Panc1 (cell line): Measurements from ENCODE around the gene DMBX1. TPM values are rescaled to one million over a fixed set of nuclear protein-coding genes. Genes with fewer than 3 reads are reported as not detected.

Experiments used
- ATAC-seq: fragments of 200-7000 bp; cut with Tn5 transposase; 2 replicates; pipeline ENCODE4 v1.9.1; 2020; ENCODE audit warnings: mild to moderate bottlenecking, moderate library complexity
- BruUV-seq: library from RNA; stranded (reverse); fragments of 400-500 nt; replicated peaks from 2 replicates; lab custom pipeline; 2021; lab: Mats Ljungman, UMichigan
- CTCF ChIA-PET: fragments of 300-600 bp; sonication (Branson Sonifier 250); formaldehyde crosslinking; loops from one replicate; lab custom pipeline; 2022; ENCODE audit warnings: antibody characterized with exemption; lab: Charles Lee
- POLR2A ChIA-PET: fragments of 300-600 bp; sonication (Branson Sonifier 250); formaldehyde crosslinking; loops from one replicate; lab custom pipeline; 2022; ENCODE audit warnings: antibody characterized with exemption; lab: Charles Lee
- DNase-seq: peaks from one replicate; pipeline ENCODE4 v3.0.0-alpha.2; 2010; ENCODE audit warnings: low read depth, low spot score
- H3K27ac ChIP-seq: 2 replicates; pipeline ENCODE4 v1.5.1; 2011; ENCODE audit warnings: mild to moderate bottlenecking, low read length, inconsistent platforms
- H3K27me3 ChIP-seq: fragments of 200-500 bp; sonication (Bioruptor generic); 2 replicates; pipeline ENCODE4 v1.6.0; 2014; ENCODE audit warnings: low read length, inconsistent platforms; ENCODE audit not compliant: control insufficient read depth, insufficient read depth
- H3K36me3 ChIP-seq: fragments of 200-500 bp; sonication (Bioruptor generic); 2 replicates; pipeline ENCODE4 v1.5.1; 2014; ENCODE audit warnings: inconsistent platforms, mild to moderate bottlenecking, low read length, moderate library complexity; ENCODE audit not compliant: control insufficient read depth, insufficient read depth
- H3K4me1 ChIP-seq: 2 replicates; pipeline ENCODE4 v1.5.1; 2011; ENCODE audit warnings: inconsistent platforms, mild to moderate bottlenecking, low read length, moderate library complexity; ENCODE audit not compliant: control insufficient read depth, insufficient read depth
- H3K4me3 ChIP-seq, 2 experiments: 2 replicates each; pipeline ENCODE4 v1.5.1; 2011 to 2012; ENCODE audit warnings: low read depth in 2 of 2, low read length in 2 of 2, mild to moderate bottlenecking in 2 of 2, inconsistent platforms in 1 of 2, moderate library complexity in 1 of 2
- H3K9me3 ChIP-seq: fragments of 200-500 bp; sonication (Bioruptor generic); 2 replicates; pipeline ENCODE4 v1.5.1; 2014; ENCODE audit warnings: low read depth, mild to moderate bottlenecking, inconsistent platforms, low read length, moderate library complexity; ENCODE audit not compliant: control insufficient read depth, insufficient read depth
- POLR2AphosphoS5 ChIP-seq: IDR thresholded peaks from 2 replicates; pipeline ENCODE4 v1.6.1; 2012; ENCODE audit warnings: mild to moderate bottlenecking, low read depth, low read length, moderate library complexity
- SIN3A ChIP-seq: IDR thresholded peaks from 2 replicates; pipeline ENCODE4 v1.6.1; 2012; ENCODE audit warnings: low read depth, mild to moderate bottlenecking, low read length, moderate library complexity, borderline replicate concordance; ENCODE audit not compliant: insufficient read depth
- TCF7L2 ChIP-seq: IDR thresholded peaks from 2 replicates; pipeline ENCODE4 v1.6.1; 2011; ENCODE audit warnings: mild to moderate bottlenecking, low read depth, low read length, inconsistent platforms
- in situ Hi-C: cut with HindIII; loops from 2 replicates; pipeline ENCODE4 v1.10.0; 2016; ENCODE audit warnings: low sequenced_read_pairs, low pct_unique_long_range_greater_than_20kb
- intact Hi-C: fragments of 100-400 bp; cut with micrococcal nuclease; formaldehyde crosslinking; loops from one replicate; pipeline ENCODE4 v1.10.0; 2022; ENCODE audit not compliant: unreplicated experiment
- total RNA-seq: library from RNA; stranded (reverse); gene quantifications from one replicate; pipeline ENCODE4 v1.2.1, GENCODE V29; 2021; ENCODE audit not compliant: unreplicated experiment
- TF ChIP-seq, protein P1 (sequence below), 2 experiments: IDR thresholded peaks; 2 replicates each; pipeline ENCODE4 v1.6.1; 2011 to 2012; ENCODE audit warnings: low read depth in 2 of 2, control low read depth in 1 of 2, low read length in 1 of 2, mild to moderate bottlenecking in 1 of 2, moderate library complexity in 1 of 2; ENCODE audit not compliant: insufficient read depth in 1 of 2
- TF ChIP-seq, protein P2 (sequence below): fragments of 450-650 bp; IDR thresholded peaks from 2 replicates; pipeline ENCODE4 v1.5.1; 2017; ENCODE audit warnings: mild to moderate bottlenecking

Gene DMBX1
- total RNA-seq, 1 experiment from 2014 or later: 0.05 TPM

DNA sequence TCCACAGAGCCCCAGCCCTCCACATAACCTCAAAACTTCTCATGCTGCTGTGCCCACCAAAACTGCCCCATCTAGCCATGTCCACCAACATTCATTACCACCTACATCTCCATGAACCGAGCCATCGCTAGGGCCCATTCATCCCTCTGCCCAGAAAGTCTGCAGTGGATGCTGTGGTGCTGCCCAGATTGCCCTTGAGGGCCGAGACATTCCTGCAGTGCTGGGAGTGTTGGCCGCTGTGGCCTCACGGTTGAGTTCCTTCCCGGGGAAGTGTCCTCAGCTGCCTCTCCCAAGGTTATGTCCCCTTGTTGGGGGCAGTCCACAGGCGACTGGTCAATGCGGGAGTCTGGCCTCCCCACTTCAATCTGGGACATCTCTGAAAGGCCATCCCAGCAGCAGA lies 30.3 kb upstream of the DMBX1 start:
- H3K36me3 ChIP-seq: no peaks in the 10 kb centered on the region
- H3K9me3 ChIP-seq: no peaks in the 10 kb centered on the region
- no TSS peak for BruUV-seq
- no peak overlapping the region for H3K27ac ChIP-seq
- DNase-seq (no peak), ATAC-seq (no peak)
- CTCF ChIA-PET: interaction anchor here (1.2 kb wide), 1 partner anchor 13 kb away, joined by 4 read pairs; no protein-coding TSS in a partner anchor
- TF ChIP-seq SIN3A: no peak
- TF ChIP-seq, protein P1, sequence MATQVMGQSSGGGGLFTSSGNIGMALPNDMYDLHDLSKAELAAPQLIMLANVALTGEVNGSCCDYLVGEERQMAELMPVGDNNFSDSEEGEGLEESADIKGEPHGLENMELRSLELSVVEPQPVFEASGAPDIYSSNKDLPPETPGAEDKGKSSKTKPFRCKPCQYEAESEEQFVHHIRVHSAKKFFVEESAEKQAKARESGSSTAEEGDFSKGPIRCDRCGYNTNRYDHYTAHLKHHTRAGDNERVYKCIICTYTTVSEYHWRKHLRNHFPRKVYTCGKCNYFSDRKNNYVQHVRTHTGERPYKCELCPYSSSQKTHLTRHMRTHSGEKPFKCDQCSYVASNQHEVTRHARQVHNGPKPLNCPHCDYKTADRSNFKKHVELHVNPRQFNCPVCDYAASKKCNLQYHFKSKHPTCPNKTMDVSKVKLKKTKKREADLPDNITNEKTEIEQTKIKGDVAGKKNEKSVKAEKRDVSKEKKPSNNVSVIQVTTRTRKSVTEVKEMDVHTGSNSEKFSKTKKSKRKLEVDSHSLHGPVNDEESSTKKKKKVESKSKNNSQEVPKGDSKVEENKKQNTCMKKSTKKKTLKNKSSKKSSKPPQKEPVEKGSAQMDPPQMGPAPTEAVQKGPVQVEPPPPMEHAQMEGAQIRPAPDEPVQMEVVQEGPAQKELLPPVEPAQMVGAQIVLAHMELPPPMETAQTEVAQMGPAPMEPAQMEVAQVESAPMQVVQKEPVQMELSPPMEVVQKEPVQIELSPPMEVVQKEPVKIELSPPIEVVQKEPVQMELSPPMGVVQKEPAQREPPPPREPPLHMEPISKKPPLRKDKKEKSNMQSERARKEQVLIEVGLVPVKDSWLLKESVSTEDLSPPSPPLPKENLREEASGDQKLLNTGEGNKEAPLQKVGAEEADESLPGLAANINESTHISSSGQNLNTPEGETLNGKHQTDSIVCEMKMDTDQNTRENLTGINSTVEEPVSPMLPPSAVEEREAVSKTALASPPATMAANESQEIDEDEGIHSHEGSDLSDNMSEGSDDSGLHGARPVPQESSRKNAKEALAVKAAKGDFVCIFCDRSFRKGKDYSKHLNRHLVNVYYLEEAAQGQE (IDR thresholded peaks at IDR 0.05; ENCODE audit: insufficient read depth in 1 of 2, low read depth in 2 of 2, low read length in 1 of 2): no peak
- TF ChIP-seq POLR2AphosphoS5: no peak
- TF ChIP-seq, protein P2, sequence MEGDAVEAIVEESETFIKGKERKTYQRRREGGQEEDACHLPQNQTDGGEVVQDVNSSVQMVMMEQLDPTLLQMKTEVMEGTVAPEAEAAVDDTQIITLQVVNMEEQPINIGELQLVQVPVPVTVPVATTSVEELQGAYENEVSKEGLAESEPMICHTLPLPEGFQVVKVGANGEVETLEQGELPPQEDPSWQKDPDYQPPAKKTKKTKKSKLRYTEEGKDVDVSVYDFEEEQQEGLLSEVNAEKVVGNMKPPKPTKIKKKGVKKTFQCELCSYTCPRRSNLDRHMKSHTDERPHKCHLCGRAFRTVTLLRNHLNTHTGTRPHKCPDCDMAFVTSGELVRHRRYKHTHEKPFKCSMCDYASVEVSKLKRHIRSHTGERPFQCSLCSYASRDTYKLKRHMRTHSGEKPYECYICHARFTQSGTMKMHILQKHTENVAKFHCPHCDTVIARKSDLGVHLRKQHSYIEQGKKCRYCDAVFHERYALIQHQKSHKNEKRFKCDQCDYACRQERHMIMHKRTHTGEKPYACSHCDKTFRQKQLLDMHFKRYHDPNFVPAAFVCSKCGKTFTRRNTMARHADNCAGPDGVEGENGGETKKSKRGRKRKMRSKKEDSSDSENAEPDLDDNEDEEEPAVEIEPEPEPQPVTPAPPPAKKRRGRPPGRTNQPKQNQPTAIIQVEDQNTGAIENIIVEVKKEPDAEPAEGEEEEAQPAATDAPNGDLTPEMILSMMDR: no peak
- TF ChIP-seq TCF7L2: no peak
- peaks cover 2% of the 10 kb centered on the region; the same call in 1 of the 2 replicates for H3K27me3 ChIP-seq
- intact Hi-C loops: no loop called here
- POLR2A ChIA-PET: interaction anchor here (0.5 kb wide), 1 partner anchor 61 kb away, joined by 6 read pairs; no protein-coding TSS in a partner anchor
- no peak overlapping the region for H3K4me3 ChIP-seq
- no peaks in the 10 kb centered on the region for H3K4me1 ChIP-seq
- in situ Hi-C loops: no loop called here

DNA sequence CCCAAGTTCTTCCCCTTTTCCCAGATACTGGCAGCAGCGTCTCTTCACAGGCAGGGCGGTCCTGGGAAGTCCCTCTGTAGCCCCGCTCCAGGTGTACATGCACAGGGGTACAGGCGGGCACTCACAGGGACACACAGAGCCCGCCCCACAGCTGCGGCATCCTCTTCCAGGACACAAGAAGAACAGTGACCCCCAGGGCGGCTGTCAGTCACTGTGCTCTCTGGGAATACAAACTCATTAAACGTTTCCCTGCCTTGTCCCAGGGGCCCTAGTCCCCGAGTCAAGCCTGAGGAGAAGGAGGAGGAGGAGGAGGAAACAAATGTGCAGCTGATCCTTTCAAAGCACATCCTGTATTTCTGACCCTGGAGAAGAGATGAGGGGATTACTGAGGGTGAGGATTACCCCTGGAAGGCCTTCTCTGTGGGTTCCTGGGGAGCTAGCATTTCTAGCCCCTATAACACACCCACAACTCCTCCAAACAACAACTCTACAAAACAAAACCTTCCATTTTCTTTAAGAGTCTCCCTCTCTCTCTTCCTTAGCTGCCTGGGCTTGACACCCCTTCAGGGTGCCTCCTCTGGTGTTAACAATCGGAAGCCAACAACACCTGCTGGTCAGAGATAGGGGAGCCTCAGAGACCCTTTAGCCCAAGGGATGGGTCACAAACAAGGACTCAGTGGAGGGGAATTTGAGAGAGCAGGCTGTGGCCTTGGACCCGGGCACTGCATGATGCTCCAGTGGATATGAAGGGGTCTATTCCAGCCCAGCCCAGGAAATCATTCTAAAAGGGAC lies 28.4 kb upstream of the DMBX1 start:
- Histone ChIP-seq H3K4me1 (peaks cover 3% of the 10 kb centered on the region; the same call in 1 of the 2 replicates), H3K4me3 (no peak overlapping the region), H3K36me3 (no peaks in the 10 kb centered on the region), H3K27ac (no peak overlapping the region), H3K9me3 (no peaks in the 10 kb centered on the region), H3K27me3 (peaks cover 5% of the 10 kb centered on the region; the same call in 1 of the 2 replicates)
- DNase-seq (no peak), ATAC-seq (no peak)
- POLR2A ChIA-PET: no interaction called here
- CTCF ChIA-PET: no interaction called here
- no peak for TF ChIP-seq SIN3A
- TF ChIP-seq, protein P1 (IDR thresholded peaks at IDR 0.05; ENCODE audit: insufficient read depth in 1 of 2, low read depth in 2 of 2, low read length in 1 of 2): no peak
- TF ChIP-seq TCF7L2: no peak
- TF ChIP-seq, protein P2: no peak
- no peak for TF ChIP-seq POLR2AphosphoS5
- in situ Hi-C loops (no loop called here), intact Hi-C loops (no loop called here)
- no TSS peak for BruUV-seq
